GM21825 (cell line): Measurements from ENCODE around the gene ERC2.

ENCODE experiments used
- ATAC-seq: cut with Tn5 transposase; IDR thresholded peaks from one replicate; pipeline ENCODE4 v1.9.1; 2021; ENCODE audit warnings: mild to moderate bottlenecking, moderate library complexity; ENCODE audit not compliant: unreplicated experiment

The ERC2 gene

DNA sequence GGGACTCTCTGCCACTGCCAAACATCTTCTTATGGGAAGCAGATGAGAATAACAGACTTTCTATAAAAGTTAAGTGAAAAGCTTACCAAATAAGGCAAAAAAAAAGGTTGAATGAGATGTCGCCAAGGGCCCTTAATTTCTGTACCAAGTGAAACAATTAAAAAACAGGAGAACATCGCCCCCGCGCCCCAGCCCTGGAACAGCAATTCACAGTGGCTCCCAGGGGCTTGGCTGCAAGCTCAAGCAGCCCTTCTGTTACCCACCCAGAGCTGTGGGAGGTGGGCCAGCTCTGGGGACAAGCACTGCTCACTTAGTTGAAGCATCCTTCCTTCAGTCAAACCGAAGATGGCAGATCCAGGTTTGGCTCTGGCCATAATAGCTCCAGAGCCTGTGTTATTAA, 208.0 kb downstream of the ERC2 start:
- no peak for ATAC-seq

DNA sequence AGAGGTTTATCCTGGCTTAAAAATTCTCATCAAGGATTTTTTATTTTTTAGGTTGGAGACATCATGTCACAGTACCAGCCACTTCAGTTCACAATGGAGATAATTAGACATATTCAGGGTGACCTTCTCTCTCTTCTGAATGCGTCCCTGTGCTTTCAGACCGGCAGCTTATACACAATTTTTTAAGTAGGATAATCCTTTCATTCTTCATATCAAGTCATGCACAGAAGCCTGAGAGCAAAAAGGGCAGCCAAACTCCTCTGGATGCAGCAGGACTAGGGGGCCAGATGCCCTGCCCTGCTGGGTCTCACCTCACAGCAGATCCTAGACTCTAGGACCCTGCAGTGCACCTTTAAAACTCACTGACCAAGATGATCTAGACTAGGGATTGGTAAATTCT, 210.4 kb downstream of the ERC2 start:
- no peak for ATAC-seq

DNA sequence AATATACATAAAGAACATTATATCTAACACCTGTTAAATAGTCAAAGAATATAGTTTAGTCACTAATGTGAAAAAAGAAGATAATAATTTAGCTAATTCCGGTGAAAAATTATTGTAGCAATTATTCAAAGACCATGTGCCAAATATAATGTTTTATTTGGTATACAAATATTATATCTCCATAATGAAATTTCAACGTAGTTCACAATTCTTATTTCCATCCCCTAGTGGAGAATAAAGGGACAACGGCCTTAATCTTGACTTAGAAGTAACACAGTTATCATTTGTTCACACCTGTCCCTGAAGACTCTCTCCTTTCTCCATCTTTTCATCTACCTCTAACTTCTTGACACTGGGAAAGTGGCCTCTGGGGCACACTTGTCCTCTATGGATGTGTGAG, 213.4 kb downstream of the ERC2 start:
- ATAC-seq: no peak

DNA sequence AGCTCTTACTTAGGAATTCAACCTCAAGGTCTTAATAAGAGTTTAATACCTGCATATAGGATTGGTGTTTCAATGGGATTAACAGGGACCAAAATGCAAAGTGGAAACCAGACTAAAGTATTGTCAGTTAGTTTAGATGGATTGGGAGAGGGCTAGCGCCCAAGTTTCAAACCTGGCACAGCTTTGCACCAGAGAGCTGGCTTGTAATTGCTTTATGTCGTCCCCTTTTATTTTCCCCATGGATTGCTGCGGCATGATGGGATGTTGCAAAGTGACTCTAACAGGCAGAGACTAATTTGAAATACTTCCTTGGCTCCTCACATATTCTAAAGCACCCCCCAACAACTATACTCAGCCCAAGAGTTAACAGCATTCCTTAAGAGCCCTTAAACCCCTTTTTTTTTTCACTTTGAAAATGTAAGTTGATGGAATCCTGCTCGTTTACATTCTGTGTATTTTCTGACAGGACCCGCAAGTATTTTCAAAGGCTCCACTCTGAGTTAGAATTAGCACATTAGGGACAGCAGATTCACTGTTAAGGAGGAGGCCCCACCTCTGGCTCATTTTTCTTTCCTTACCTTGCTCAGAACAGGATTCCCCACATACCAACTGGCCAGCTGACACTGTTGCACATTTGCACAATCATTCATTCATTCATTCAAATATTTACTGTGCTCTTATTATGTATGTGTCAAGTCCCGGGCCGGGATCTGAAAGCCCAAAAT, 214.2 kb downstream of the ERC2 start:
- no peak for ATAC-seq

DNA sequence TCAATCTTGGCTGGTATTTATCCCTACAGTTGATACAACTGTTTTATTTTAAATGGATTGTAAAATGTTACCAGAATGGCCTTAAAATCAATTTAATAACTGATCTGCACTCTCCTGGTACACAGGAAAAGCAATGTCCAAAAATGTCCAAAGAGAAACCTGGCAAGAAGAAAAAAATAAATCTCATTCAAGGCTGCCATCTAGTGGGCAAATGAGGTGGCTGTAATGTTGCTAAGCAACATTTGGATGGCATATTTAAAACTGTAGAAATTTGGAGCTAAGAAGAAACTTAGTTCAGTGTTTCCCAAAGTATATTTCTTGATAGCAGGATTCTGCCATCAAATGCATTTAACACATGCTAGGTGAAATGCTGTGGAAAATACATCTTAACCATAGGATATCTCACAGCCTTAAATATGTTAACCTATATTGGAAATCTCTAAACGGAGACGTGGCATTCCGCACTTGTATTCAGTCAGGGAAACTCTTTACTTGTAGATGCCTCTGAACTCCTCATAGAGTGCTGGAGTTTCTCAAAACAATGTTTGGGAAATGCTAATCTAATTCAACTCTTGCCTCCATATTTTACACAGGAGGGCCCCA, 216.8 kb downstream of the ERC2 start:
- ATAC-seq: no peak

DNA sequence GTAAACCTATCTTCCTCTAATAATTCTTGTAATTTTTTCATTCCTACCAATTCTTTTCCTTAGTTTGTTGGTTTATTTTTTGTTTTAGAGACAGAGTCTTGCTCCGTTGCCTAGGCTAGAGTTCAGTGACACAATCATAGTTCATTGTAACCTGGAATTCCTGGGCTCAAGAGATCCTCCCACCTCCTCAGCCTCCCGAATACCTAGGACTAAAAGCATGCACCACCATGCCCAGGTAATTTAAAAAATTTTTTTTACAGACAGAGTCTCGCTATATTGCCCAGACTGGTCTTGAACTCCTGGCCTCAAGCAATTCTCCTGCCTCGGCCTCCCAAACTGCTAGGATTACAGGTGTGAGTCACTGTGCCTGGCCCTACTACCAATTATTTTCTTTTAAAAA, 220.2 kb downstream of the ERC2 start:
- no peak for ATAC-seq

DNA sequence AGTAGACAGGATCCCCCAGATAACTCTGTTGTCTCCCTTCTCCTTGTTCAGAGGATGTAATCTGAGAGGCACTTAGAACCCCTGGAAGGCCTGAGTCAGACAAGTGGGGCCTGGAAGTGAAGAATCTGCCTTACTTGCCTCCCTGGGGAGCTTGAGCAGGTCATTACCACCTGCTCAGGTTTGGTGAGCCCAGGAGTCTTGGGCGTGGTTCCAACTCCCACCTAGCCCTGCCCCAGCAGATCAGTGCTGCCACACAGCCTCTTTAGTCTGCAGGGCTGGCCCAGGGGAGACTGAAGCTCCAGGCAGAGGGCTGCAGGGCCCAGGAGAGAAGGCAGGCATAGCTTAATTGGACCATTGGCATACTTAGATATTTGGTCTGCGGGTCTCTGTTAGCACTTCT, 230.0 kb downstream of the ERC2 start:
- ATAC-seq: no peak

DNA sequence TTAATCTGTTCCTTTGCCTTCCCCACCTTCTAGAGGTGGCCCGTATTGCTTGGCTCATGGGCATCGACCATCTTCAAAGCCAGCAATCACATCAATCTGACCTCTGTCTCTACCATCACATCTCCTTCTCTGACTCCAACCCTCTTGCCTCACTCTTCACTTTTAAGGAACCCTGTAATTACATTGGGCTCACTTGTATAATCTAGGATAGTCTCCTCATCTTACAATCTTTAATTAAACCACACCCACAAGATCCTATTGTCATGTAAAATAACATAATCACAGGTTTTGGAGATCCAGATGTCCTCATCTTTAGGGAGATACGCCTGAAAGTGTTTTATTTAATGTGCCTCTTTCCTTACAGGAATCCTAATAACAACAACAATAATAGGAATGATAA, 234.5 kb downstream of the ERC2 start:
- no peak for ATAC-seq

DNA sequence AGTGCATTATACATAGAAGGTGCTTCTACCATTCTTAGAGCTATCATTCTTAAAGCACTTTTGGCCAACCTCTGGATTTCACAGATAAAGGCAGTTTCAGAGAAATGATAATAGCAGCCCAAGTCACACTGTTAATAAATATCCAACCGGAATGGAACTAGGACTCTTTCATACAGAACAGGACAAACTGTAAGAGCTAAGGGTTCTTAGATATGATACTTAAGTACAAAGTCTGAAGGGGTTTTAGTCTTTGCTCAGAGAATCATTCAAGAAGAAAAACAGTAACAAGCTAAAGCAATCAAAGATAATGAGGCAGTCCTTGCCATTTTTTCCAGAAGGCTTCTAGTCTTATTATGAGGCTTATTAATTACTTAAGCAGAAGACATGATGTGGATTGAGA, 239.0 kb downstream of the ERC2 start:
- ATAC-seq: no peak

DNA sequence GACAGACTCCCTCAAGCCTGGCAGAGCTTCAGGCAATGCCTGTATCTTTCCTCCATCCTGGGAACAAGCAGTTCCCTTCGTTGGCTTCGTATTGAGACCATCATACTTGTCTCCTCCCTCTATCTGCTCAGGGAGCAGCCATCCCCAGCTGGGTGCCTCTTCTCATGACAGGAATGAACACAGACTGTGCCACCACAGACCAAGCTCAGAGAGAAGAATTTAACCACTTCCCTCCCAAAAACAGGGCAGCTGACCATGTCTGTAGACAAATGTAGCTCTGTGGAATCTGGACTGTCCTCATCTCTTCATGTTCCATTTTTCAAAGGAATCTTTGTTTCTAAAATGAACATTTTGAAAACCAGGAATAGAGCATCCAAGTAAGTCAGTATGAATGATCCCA, 245.4 kb downstream of the ERC2 start:
- no peak for ATAC-seq

DNA sequence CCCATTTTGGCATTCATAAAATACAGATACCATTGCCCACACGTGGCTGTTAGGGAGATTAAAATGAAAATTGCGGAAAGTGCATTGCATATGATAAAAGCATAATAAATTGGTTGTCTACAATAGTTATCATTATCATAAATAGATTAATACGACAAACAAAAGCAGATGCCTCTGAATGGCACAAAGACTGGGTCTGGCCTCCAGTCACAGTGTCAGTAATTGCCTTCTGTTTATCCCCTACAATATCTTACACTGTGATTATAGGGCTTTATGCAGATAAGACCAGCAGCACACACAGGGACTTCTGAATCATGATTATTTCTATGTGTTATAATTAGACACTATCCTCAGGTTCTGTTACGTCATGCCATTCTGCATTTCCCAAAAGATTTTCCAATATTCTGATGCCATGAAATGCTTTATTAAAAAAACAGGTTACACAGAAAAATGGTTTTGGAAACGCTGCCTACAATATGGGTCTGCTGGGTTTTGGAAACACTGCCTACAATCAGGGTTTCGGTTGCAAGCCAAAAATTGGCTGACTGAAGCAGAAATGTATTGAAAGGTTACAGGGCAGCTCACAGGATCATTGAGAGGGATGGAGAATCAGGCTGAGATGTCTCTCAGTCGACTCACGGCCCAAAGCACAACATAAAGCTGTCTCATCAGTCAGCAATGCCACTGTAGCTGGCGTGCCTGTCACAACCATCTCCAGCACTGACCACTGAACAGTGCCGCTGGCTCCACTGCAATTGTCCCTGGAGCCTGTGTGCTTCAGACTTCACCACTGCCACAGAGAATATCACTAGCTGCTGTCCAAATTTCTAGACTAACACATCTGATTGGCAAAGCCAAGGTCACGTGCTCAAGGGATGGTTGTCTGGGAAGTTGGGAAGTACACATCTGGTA, 248.1 kb downstream of the ERC2 start:
- no peak for ATAC-seq

DNA sequence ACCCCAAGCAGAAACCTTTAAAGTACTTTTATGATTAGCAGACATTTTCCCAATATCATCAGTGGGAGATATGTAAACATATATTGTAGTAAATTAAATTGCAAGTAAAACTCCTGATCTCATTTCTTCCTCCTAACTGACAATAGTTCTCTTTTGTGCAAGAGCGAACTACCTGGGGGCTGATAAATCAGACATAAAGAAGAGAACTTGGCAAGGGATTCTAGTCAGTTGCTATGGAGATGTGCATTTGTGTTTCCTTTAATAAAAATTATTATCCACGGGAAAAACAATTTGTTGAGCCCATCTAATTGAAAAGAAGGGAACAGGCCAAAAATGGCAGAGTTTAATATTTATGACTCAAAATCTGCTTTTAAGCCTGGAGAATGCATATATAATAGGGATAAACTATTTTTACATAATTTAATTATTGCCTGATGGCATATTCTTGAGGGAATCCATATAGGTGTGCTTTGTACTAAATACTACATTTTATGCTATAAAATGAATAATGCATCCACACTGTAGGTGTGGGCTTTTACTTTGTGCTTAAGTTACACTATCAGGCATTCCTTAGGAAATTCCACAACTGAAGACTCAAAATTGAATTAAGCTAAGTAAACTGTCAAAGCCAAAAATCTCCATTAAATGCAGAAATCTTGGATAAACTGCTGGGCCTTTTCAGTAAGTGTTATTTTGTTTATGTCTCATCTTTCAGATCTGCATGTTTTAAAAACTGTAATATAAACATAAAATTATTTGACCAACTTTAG, 258.1 kb downstream of the ERC2 start:
- no peak for ATAC-seq

DNA sequence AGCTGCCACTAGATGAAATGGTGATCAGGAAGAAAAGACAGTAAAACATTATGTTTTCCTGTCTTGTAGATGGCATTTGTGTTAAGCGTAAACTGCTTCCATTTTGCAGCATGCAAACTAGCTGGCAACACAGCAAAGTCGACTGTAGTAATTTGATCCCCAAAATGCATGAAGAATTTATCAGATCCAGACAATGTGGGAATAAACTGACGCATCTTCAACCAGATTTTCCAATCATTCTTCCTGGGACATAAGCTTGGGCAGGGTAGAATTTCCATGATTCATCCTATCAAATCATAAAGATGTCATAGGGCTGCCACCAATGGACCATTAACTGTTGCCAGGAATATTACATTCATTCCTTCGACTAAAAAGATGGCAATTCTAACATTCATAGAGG, 260.3 kb downstream of the ERC2 start:
- ATAC-seq: no peak

DNA sequence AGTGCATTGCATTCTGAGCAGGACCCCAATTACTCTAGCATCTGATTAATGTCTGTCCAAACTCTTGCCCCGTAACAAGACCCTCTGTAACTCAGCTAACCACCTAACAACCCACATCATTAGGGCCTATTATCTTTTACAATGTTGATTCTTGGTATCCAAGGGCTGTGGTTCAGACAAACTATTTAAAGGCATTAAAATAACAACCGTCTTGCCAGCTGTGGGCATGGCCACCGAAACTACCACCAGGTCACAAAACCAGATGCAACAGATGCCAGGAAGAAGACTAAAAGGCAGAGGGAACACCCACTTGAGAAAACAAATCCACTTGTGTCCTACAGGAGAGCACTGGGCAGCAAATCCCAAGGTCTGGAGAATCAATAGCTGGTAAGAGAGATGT, 262.9 kb downstream of the ERC2 start:
- ATAC-seq: no peak

DNA sequence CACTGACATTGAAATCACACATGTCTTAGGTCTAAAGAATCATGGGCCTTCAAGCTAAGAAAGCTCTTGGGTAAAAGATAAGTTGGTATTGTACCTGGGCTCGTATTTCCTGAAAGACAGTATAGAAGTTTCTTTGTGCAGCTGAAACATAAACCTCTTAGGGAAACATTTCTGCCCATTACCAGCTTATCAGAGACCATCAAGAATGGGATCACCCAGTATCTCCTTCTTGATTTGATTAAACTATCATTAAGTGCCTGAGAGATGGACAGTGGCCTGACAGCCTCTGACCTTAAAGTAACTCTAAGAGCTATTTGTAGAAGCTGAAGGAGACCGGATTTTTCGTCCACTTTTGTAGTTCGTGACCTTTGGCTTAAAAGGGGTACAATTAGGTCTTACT, 265.3 kb downstream of the ERC2 start:
- ATAC-seq: no peak

DNA sequence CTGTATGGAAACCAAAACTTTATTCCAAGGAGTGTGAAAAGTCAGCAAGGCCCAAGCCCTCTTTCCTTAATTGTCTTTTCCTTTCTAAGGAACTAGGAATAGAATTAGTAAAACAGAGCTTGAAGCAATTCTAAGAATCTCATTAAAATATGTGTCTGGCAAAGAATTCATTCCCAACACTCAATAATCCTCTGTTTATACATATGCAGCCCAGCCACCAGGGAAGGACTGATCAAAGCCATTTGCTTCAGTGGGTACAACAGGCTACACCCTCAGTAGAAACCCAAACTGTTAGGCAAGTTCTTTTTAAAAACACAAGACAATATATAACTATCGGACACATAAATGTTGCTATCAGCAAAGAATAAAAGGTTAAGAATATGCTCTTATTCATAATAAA, 266.9 kb downstream of the ERC2 start:
- ATAC-seq: no peak

DNA sequence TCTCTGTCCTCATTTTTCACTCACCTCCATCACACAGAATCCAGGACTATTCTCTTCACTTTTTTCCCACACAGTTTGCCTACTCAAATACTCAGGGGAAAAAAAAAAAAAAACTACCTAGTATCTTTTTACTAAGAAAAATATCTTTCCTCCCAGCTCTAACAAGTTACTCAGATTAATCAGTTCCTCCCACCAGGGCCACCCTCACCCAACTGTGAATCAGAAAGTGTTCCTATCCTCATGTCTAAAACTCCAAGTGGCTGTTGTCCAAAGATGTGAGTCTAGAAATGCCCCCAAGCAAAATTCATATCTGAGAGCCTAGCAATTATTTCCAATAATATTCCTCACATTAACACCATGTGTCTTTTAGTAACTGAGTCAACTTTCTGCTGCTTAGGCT, 268.0 kb downstream of the ERC2 start:
- ATAC-seq: no peak

DNA sequence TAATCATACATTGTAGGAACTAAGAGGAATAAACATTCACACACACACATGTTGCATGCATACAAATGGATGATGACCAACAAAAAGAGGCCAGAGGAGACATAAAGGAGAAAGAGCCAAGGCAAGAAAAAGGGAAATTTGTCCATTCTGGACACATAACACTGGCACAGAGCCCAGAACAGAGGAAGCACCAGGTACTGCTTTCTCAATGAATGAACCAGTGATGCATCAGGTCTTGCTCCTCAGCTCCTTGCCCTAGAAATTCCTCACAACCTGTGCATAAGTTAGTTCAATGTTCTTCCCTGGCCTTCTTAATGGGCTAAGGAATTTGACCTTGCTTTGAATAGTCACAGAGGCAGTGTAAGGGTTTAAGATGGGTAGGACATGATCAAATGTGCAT, 270.3 kb downstream of the ERC2 start:
- no peak for ATAC-seq

DNA sequence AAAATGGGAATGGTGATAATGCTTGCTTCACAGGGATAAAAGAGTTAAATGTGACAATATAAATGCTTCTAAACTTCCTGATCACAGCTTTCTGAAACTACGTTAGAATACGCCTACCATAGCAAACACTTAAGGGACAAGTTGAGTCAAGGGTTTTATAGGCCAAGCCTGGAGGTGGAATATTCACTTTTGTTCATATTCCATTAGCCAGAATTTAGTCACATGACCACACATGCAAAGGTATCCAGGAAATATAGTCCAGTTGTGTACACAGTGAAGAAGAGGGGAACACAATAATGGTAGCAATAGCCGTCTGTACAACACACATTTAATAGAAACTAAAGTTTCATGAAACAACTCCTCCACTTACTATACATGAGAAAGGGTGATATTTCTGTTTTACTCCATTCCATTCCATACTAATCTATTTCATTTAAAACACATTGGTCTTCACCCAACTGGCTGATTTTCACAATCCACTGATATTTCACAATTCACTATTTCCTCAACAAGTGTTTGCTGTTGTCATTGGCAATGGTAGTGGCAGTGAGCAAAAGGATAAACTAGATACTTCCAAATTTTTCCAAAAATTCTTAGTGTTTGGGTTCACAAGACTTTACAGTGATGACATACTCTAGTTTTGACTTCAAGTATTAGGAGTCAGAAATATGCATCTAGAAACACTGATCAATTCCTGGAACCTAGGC, 270.9 kb downstream of the ERC2 start:
- no peak for ATAC-seq

DNA sequence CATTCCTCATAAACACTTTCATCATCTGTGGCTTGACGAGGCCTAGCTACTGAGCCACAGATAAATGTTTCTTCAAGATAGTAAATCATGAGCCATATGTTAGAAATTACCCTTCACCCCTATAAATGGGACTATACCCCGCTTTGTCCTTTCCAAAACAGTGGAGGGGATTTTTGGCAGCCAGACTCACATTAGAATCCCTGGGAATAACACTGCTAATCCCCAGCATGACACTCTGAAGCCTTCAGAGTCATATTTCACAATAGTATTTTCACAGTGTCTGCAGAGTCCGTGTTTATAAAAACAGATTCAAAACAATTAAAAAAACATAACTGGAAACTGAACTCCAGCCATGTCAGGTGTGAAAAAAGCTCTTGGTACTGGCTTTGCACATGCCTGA, 271.6 kb downstream of the ERC2 start:
- no peak for ATAC-seq

DNA sequence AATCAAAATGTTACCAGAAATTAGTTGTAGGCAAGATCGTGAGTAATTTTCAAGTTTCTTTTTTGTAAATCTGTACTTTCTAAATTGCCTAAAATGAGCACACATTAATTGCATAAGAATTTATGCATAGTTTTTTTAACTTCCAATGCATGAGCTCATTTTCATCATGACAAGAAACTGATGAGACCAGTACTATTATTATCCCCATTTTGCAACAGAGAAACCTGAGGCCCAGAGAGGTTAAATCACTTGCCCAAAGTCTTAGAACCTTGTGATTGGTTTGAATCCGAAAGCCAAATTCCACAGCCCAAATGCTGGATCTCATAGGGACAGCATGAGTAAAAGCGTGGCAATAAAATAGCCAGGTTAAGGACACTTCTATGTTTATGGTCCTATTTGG, 274.7 kb downstream of the ERC2 start:
- ATAC-seq: no peak
